Endothelial cell (in vitro differentiated cells): ENCODE data around the gene CDC25B. TPM values are rescaled to one million over a fixed set of nuclear protein-coding genes. Genes with fewer than 3 reads are reported as not detected.

ENCODE experiments used
- DNase-seq: peaks from one replicate; pipeline ENCODE4 v3.0.0; 2021; ENCODE audit warnings: low spot score
- H3K27ac Mint-ChIP-seq: one replicate; pipeline ENCODE4 v1.8.0; 2021; ENCODE audit warnings: mixed read lengths, inconsistent platforms; ENCODE audit not compliant: unreplicated experiment
- H3K27me3 Mint-ChIP-seq: one replicate; pipeline ENCODE4 v1.8.0; 2021; ENCODE audit warnings: mild to moderate bottlenecking, moderate library complexity, mixed read lengths, inconsistent platforms; ENCODE audit not compliant: unreplicated experiment
- H3K36me3 Mint-ChIP-seq: one replicate; pipeline ENCODE4 v1.8.0; 2021; ENCODE audit warnings: mild to moderate bottlenecking, low read depth, mixed read lengths, inconsistent platforms; ENCODE audit not compliant: unreplicated experiment
- H3K4me1 Mint-ChIP-seq: one replicate; pipeline ENCODE4 v1.8.0; 2021; ENCODE audit warnings: mild to moderate bottlenecking, mixed read lengths, inconsistent platforms; ENCODE audit not compliant: unreplicated experiment
- H3K4me3 Mint-ChIP-seq: one replicate; pipeline ENCODE4 v1.8.0; 2021; ENCODE audit warnings: mild to moderate bottlenecking, mixed read lengths, inconsistent platforms; ENCODE audit not compliant: unreplicated experiment
- H3K9me3 Mint-ChIP-seq: one replicate; pipeline ENCODE4 v1.8.0; 2021; ENCODE audit warnings: mixed read lengths, inconsistent platforms; ENCODE audit not compliant: unreplicated experiment
- total RNA-seq: library from RNA; stranded (reverse); fragmentation: NEBNext Ultra II Directional; extraction: Animal tissue kit (Norgen Biotek cat#: 25700); gene quantifications from one replicate; pipeline ENCODE4 v1.2.1, GENCODE V29; 2021; ENCODE audit not compliant: unreplicated experiment
- TF ChIP-seq, protein P1 (sequence below): fragments of 200-600 bp; sonication (generic); IDR thresholded peaks from one replicate; pipeline ENCODE4 v1.5.0; 2021; ENCODE audit warnings: antibody characterized with exemption; ENCODE audit not compliant: unreplicated experiment

Gene CDC25B
- total RNA-seq, 1 donor from 2014 or later = 10.4 TPM

GRCh38 chr20:3760655-3761348 lies 35.3 kb upstream of the CDC25B start:
- Mint-ChIP-seq H3K4me3 (no peak overlapping the region), H3K4me1 (no peaks in the 10 kb centered on the region), H3K27me3 (peaks cover 18% of the 10 kb centered on the region), H3K27ac (no peak overlapping the region), H3K9me3 (no peaks in the 10 kb centered on the region), H3K36me3 (no peaks in the 10 kb centered on the region)
- no peak for DNase-seq
- TF ChIP-seq, protein P1, sequence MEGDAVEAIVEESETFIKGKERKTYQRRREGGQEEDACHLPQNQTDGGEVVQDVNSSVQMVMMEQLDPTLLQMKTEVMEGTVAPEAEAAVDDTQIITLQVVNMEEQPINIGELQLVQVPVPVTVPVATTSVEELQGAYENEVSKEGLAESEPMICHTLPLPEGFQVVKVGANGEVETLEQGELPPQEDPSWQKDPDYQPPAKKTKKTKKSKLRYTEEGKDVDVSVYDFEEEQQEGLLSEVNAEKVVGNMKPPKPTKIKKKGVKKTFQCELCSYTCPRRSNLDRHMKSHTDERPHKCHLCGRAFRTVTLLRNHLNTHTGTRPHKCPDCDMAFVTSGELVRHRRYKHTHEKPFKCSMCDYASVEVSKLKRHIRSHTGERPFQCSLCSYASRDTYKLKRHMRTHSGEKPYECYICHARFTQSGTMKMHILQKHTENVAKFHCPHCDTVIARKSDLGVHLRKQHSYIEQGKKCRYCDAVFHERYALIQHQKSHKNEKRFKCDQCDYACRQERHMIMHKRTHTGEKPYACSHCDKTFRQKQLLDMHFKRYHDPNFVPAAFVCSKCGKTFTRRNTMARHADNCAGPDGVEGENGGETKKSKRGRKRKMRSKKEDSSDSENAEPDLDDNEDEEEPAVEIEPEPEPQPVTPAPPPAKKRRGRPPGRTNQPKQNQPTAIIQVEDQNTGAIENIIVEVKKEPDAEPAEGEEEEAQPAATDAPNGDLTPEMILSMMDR = no peak

DNA sequence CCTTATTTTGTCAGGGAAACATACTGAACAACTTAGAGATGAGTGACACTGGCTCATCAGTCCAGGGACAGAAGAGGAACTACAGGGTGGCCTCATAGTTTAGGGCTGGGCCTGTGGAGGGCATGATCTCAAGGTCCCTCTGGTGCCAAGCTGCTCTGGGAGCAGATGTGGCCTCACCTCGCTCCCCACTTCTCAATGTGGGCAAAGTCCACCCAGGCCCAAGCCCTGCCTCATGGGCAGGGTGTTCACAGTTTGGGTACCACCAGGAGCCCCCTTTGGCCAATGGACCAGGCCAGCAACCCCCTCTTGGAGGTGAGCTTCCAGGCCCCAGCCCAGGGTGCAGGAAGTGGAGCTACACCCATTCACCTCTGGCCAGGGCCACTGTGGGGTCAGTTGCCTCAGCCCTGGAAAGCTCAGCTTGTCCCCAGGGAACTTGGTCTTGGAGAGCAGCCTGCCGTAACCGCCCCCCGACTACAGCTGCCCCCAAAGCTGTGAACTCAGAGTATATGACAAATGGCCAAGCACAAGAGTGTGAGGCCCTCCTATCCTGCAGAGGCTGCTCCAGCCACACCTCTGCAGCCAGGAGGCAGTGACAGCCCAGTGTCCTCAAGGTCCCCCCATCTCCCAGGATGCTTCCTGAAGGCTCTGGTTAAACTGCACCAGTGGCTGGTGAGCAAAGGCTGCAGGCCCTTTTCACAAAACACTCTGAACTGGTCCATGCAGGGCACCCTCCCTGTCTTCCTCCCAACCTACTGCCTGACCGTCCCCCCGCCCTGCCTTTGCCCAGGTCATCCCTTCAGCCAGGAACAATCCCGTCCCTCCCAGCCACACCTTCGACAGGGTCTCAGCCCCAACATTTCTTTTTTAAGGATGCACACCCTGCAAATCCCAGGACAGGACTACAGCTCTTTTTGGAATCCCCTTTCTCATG lies 32.2 kb upstream of the CDC25B start:
- H3K27ac Mint-ChIP-seq = no peak overlapping the region
- TF ChIP-seq, protein P1 = no peak
- H3K9me3 Mint-ChIP-seq = no peaks in the 10 kb centered on the region
- H3K4me1 Mint-ChIP-seq = peaks cover 6% of the 10 kb centered on the region
- H3K36me3 Mint-ChIP-seq = peaks cover 2% of the 10 kb centered on the region
- no peak overlapping the region for H3K4me3 Mint-ChIP-seq
- DNase-seq = no peak
- peaks cover 13% of the 10 kb centered on the region for H3K27me3 Mint-ChIP-seq

DNA sequence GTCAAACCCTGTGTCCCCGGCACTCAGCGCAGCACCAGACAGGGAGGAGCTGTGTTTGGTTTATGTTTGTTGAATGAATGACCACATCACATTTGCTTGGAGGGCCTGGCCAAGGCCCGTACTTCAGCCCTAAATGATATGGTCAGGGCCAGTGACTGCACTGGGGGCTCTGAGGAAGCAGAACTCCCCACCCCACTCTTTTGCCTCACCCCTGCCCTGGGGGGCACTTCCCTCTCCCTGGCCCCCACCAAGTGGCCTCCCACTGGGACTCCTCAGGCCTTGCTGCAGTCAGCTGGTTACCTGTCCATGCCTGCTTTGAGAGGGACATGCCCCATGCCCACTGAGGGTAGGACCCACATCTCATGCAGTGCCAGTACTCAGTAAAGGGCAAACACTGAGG lies 31.5 kb upstream of the CDC25B start:
- no peak overlapping the region for H3K4me3 Mint-ChIP-seq
- DNase-seq = no peak
- H3K9me3 Mint-ChIP-seq = no peaks in the 10 kb centered on the region
- H3K36me3 Mint-ChIP-seq = peaks cover 4% of the 10 kb centered on the region
- no peak overlapping the region for H3K27ac Mint-ChIP-seq
- peaks cover 9% of the 10 kb centered on the region for H3K4me1 Mint-ChIP-seq
- peaks cover 16% of the 10 kb centered on the region for H3K27me3 Mint-ChIP-seq
- TF ChIP-seq, protein P1 = no peak

GRCh38 chr20:3765171-3765882 lies 30.8 kb upstream of the CDC25B start:
- Mint-ChIP-seq H3K4me3 (no peak overlapping the region), H3K27ac (no peak overlapping the region), H3K27me3 (peaks cover 14% of the 10 kb centered on the region), H3K9me3 (no peaks in the 10 kb centered on the region), H3K4me1 (peaks cover 9% of the 10 kb centered on the region), H3K36me3 (peaks cover 4% of the 10 kb centered on the region)
- TF ChIP-seq, protein P1 = no peak
- no peak for DNase-seq
